ENCODE measurements around the gene LAMB3. TPM values are rescaled to one million over a fixed set of nuclear protein-coding genes. Genes with fewer than 3 reads are reported as not detected.

The LAMB3 gene
- total and polyA plus RNA-seq, 3 donors from 2014 or later: 1.6 to 2.0 (median 1.7) TPM

GRCh38 chr1:209609041-209609790, 43.0 kb downstream of the LAMB3 start:
- Histone ChIP-seq H3K27me3 (no peaks in the 10 kb centered on the region), H3K9me3 (no peaks in the 10 kb centered on the region), H3K36me3 (ENCODE audit: low read depth, missing control alignments) (no peaks in the 10 kb centered on the region), H3K4me1 (no peaks in the 10 kb centered on the region), H3K27ac (no peak overlapping the region), H3K4me3 (no peak overlapping the region)
- no peak for TF ChIP-seq CTCF (IDR thresholded peaks at IDR 0.05)
- no peak for TF ChIP-seq POLR2A (IDR thresholded peaks at IDR 0.05)
- no peak for DNase-seq
- intact Hi-C loops (cut with DNase I; ENCODE audit: low total_unique reads): no loop called here
- WGBS, 2 donors: 89 to 91% methylated on average over 9 of the region's 9 CpGs

- Histone ChIP-seq H3K9me3 (no peaks in the 10 kb centered on the region), H3K4me3 (no peak overlapping the region), H3K27me3 (no peaks in the 10 kb centered on the region), H3K36me3 (ENCODE audit: low read depth, missing control alignments) (no peaks in the 10 kb centered on the region), H3K4me1 (no peaks in the 10 kb centered on the region), H3K27ac (no peak overlapping the region)
- WGBS, 2 donors: 93 to 94% methylated on average over 8 of the region's 8 CpGs
- intact Hi-C loops (cut with DNase I; ENCODE audit: low total_unique reads): no loop called here
- no peak for DNase-seq
- TF ChIP-seq CTCF (IDR thresholded peaks at IDR 0.05) (no peak), POLR2A (IDR thresholded peaks at IDR 0.05) (no peak)
Observed at GRCh38 chr1:209607795-209608178, 44.4 kb downstream of the LAMB3 start.

- Histone ChIP-seq H3K4me3 (no peak overlapping the region), H3K27ac (no peak overlapping the region), H3K36me3 (ENCODE audit: low read depth, missing control alignments) (no peaks in the 10 kb centered on the region), H3K27me3 (no peaks in the 10 kb centered on the region), H3K4me1 (no peaks in the 10 kb centered on the region), H3K9me3 (no peaks in the 10 kb centered on the region)
- intact Hi-C loops (cut with DNase I; ENCODE audit: low total_unique reads): no loop called here
- 94 to 100% methylated on average over 1 of the region's 1 CpG for WGBS, 2 donors
- DNase-seq: no peak
- TF ChIP-seq CTCF (IDR thresholded peaks at IDR 0.05) (no peak), POLR2A (IDR thresholded peaks at IDR 0.05) (no peak)
Observed at GRCh38 chr1:209607102-209607794, 45.0 kb downstream of the LAMB3 start.

GRCh38 chr1:209603877-209604276, 48.3 kb downstream of the LAMB3 start:
- 84 to 96% methylated on average over 5 of the region's 5 CpGs for WGBS, 2 donors
- TF ChIP-seq POLR2A (IDR thresholded peaks at IDR 0.05) (no peak), CTCF (IDR thresholded peaks at IDR 0.05) (no peak)
- Histone ChIP-seq H3K4me1 (no peaks in the 10 kb centered on the region), H3K9me3 (no peaks in the 10 kb centered on the region), H3K36me3 (ENCODE audit: low read depth, missing control alignments) (no peaks in the 10 kb centered on the region), H3K4me3 (no peak overlapping the region), H3K27me3 (no peaks in the 10 kb centered on the region), H3K27ac (no peak overlapping the region)
- intact Hi-C loops (cut with DNase I; ENCODE audit: low total_unique reads): no loop called here
- no peak for DNase-seq

All from testis (tissue), 3 donors.